Skeletal muscle tissue (tissue), 5 donors: ENCODE data around the gene MPP1. TPM values are rescaled to one million over a fixed set of nuclear protein-coding genes. Genes with fewer than 3 reads are reported as not detected.

ENCODE experiments used
- H3K27ac ChIP-seq: one replicate; pipeline ENCODE4 v1.7.0; 2013; ENCODE audit warnings: mild to moderate bottlenecking, low read depth, low read length, inconsistent platforms
- H3K27me3 ChIP-seq, 3 donors: one replicate each; pipeline ENCODE4 v1.7.0; 2013; ENCODE audit warnings: low read length in 3 of 3; ENCODE audit not compliant: control insufficient read depth in 3 of 3, insufficient read depth in 3 of 3
- H3K36me3 ChIP-seq, 3 donors: one replicate each; pipeline ENCODE4 v1.7.0; 2013; ENCODE audit warnings: low read length in 3 of 3; ENCODE audit not compliant: control insufficient read depth in 3 of 3, insufficient read depth in 3 of 3
- H3K4me1 ChIP-seq, 3 donors: one replicate each; pipeline ENCODE4 v1.7.0; 2013; ENCODE audit warnings: low read length in 3 of 3, mild to moderate bottlenecking in 3 of 3; ENCODE audit not compliant: control insufficient read depth in 3 of 3, insufficient read depth in 3 of 3
- H3K4me3 ChIP-seq, 3 donors: one replicate each; pipeline ENCODE4 v1.7.0; 2013; ENCODE audit warnings: low read length in 3 of 3
- H3K9ac ChIP-seq, 3 donors: one replicate each; pipeline ENCODE4 v1.7.0; 2013; ENCODE audit warnings: low read length in 3 of 3, mild to moderate bottlenecking in 3 of 3, moderate library complexity in 2 of 3, low read depth in 1 of 3
- H3K9me3 ChIP-seq, 3 donors: one replicate each; pipeline ENCODE4 v1.7.0; 2013; ENCODE audit warnings: low read length in 3 of 3; ENCODE audit not compliant: control insufficient read depth in 3 of 3
- small RNA-seq: library from RNA; depleted of rRNA; stranded (forward); fragments of <200 nt; gene quantifications from one replicate; pipeline ENCODE3, GENCODE V24; 2014
- total RNA-seq: library from RNA; depleted of rRNA; stranded (reverse); fragments of >200 nt; gene quantifications from one replicate; pipeline ENCODE4 v1.2.3, GENCODE V29; 2014
- donor health status: Osteomylitis.

Gene MPP1
- total RNA-seq, 1 donor from 2014 or later, result 45.9 TPM

DNA sequence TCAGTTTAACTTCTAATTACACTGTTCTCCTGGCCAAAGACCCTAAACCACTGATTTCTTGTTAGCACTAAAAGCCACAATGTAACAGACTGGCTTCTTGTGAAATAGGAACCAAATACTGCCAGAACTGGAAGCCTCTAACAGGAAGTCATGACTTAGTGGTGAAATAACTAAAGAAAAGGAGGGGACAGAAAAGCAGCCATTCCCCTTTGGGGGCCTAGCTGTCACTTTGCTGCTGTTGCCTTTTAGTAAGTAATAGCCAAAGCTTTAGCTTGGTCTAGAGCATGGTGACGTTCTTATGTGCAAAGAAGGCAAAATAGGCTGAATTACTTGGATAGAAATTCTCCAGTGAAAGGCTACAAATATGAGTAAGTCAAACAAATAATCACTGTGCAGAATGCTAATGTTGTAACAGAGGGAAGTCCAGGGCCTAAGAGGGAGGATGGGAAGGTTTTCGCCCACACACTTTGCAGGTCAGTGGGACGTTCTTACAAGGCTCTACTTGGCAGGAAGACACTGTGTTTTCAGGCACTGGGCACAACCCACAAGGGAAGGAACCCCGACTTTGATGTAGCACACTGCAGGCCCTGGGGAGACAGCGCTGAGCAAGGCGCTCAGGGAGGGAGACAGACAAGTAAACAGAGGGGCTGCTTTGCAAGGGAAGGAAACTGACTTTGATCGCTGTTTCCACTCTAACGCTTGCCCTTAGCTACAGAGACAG, 71.1 kb downstream of the MPP1 start:
- H3K27ac ChIP-seq, result peak overlapping the region; percentile 67
- peaks cover 42 to 72% (median 56%) of the 10 kb centered on the region in 3 donors for H3K4me1 ChIP-seq
- H3K9ac ChIP-seq, result peak overlapping the region in 1 of 3 donors; percentile 32
- no peaks in the 10 kb centered on the region for H3K9me3 ChIP-seq
- H3K36me3 ChIP-seq, result no peaks in the 10 kb centered on the region
- no peaks in the 10 kb centered on the region for H3K27me3 ChIP-seq
- peak overlapping the region in 2 of 3 donors; percentile 6 to 24 for H3K4me3 ChIP-seq

GRCh38 chrX:154733066-154733425, 72.2 kb downstream of the MPP1 start:
- Histone ChIP-seq H3K4me1 (peaks cover 49 to 78% (median 64%) of the 10 kb centered on the region in 3 donors), H3K9me3 (no peaks in the 10 kb centered on the region), H3K36me3 (no peaks in the 10 kb centered on the region), H3K4me3 (no peak overlapping the region), H3K9ac (no peak overlapping the region), H3K27ac (peak overlapping the region; percentile 20), H3K27me3 (no peaks in the 10 kb centered on the region)

DNA sequence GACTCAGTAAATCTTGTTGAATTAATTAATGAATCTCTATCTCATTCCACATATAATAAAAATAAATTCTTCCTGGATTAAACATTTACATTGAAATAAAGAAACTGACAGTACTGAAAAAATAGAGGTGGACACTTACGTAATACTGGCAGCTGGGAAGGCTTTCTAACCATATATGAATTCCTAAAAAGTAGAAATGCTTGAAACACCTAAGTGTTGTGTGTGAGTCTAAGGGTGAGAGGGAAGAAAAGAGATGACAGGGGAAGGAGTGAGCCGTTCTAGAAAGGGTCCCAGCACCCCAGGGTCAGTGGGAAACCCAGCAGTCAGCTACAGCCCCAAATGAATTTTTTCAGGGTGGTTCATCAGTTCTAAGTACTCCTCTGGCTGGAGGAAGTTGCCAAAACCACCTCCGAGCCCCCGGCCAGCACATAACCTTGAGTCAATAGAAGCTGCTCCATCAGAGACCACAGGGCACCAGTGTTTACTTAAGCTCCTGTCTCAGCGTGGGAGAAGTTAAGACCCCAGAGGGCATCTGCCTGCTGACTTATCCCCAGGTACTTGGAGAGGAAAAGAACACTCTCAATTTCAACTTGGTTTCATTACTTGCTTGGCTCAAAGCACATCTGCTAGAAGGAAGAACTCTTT, 72.7 kb downstream of the MPP1 start:
- Histone ChIP-seq H3K4me3 (no peak overlapping the region), H3K36me3 (no peaks in the 10 kb centered on the region), H3K27ac (peak overlapping the region; percentile 20), H3K4me1 (peaks cover 51 to 79% (median 62%) of the 10 kb centered on the region in 3 donors), H3K27me3 (no peaks in the 10 kb centered on the region), H3K9me3 (no peaks in the 10 kb centered on the region), H3K9ac (no peak overlapping the region)

- H3K9me3 ChIP-seq, result no peaks in the 10 kb centered on the region
- no peaks in the 10 kb centered on the region for H3K27me3 ChIP-seq
- H3K4me3 ChIP-seq, result no peak overlapping the region
- no peak overlapping the region for H3K9ac ChIP-seq
- H3K27ac ChIP-seq, result no peak overlapping the region
- H3K36me3 ChIP-seq, result no peaks in the 10 kb centered on the region
- H3K4me1 ChIP-seq, result peaks cover 56 to 74% (median 69%) of the 10 kb centered on the region in 3 donors
Measured at GRCh38 chrX:154731881-154732280, 73.4 kb downstream of the MPP1 start.

DNA sequence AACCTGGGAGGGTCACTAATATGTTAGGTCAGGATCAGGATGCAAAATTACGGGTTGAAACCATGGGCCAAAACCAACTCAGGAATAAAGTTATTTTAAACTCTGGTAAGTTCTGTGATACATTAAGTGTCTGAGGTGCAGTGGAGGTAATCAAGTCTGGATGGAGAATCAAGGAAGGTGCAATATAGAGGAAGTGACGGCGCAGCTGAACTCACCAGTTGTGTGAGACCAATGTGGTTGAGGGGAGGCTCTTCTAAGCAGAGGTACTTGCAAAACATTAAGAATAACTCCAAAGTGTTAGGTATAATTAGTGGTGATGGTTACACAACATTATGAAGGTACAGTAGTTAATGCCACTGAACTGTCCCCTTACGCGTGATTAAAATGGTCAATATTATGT, 74.1 kb downstream of the MPP1 start:
- H3K36me3 ChIP-seq, result no peaks in the 10 kb centered on the region
- H3K9me3 ChIP-seq, result no peaks in the 10 kb centered on the region
- no peaks in the 10 kb centered on the region for H3K27me3 ChIP-seq
- H3K4me1 ChIP-seq, result peaks cover 56 to 70% (median 69%) of the 10 kb centered on the region in 3 donors
- peak overlapping the region; percentile 39 for H3K27ac ChIP-seq
- H3K4me3 ChIP-seq, result no peak overlapping the region
- H3K9ac ChIP-seq, result no peak overlapping the region

DNA sequence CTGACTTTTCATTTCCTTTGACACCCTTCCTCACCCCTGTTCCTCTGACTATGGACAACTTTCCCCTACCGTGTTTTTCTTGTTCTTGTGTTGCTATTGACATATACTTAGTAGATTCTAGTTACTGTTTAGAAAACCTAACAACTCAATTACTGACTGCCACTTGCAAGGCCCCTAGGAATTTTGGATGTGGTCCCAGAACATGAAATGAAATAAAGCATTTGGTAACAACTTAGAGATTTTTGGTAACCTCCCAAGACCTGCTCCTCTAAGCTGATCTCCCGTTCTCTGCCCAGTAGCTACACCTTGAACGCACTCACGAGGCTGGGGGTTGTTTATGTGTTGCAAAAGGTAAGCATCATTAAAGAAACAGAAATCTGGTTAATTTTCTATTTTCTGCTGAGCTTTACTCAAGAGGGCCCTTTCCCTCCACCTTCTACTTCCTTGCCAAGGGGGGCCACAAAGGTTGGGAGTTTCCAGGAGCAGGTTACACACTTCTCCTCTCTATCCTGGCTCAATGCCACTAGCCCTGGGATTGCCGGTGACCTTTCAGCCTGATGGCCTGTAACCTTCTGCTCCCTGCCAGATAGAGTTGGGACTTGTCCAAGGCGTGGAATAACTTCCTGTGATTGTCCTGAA, 74.9 kb downstream of the MPP1 start:
- H3K27ac ChIP-seq, result peak overlapping the region; percentile 39
- H3K27me3 ChIP-seq, result no peaks in the 10 kb centered on the region
- peaks cover 48 to 62% (median 62%) of the 10 kb centered on the region in 3 donors for H3K4me1 ChIP-seq
- H3K9ac ChIP-seq, result no peak overlapping the region
- no peaks in the 10 kb centered on the region for H3K36me3 ChIP-seq
- H3K9me3 ChIP-seq, result no peaks in the 10 kb centered on the region
- H3K4me3 ChIP-seq, result no peak overlapping the region

DNA sequence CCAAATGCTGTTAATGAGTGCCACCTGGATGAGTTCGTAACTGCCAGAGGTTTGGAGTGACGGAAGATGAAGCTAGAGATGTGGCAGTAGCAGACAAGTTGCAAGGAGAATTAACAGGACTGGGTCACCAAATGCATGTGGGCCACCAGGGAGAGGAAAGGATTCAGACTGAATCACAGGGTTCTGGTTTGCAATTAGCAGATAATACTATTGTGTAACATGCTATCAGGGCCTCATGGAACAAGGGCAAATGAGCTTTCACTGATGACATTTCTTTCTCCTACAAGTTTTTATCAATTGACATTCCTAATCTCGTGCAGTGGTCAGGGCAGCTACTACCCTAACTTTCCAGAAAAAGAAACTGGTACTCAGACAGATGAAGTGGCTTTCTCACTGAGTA, 75.8 kb downstream of the MPP1 start:
- H3K4me3 ChIP-seq, result no peak overlapping the region
- H3K27ac ChIP-seq, result peak overlapping the region; percentile 39
- no peaks in the 10 kb centered on the region for H3K9me3 ChIP-seq
- H3K4me1 ChIP-seq, result peaks cover 44 to 59% (median 54%) of the 10 kb centered on the region in 3 donors
- H3K36me3 ChIP-seq, result no peaks in the 10 kb centered on the region
- H3K27me3 ChIP-seq, result no peaks in the 10 kb centered on the region
- H3K9ac ChIP-seq, result no peak overlapping the region

Small RNA genes lying within 50 kb of the gene (small RNA-seq; reads per million reads assigned to genes)
- gene SNORA36A, result not detected

Other genes with a start within 250 kb of the MPP1 start
- not detected for gene CTAG1A, start 220.4 kb downstream of the MPP1 start, total RNA-seq
- gene CTAG1B, start 186.2 kb downstream of the MPP1 start, total RNA-seq, result not detected
- gene CTAG2, start 151.9 kb downstream of the MPP1 start, total RNA-seq, result not detected
- 5.7 TPM for gene GAB3, start 54.4 kb downstream of the MPP1 start, total RNA-seq
- gene DKC1, start 42.6 kb downstream of the MPP1 start, total RNA-seq, result 18.3 TPM
- gene SMIM9, start 29.2 kb upstream of the MPP1 start, total RNA-seq, result not detected
- 2.6 TPM for gene F8A1, start 80.9 kb upstream of the MPP1 start, total RNA-seq
- 4.2 TPM for gene F8, start 217.2 kb upstream of the MPP1 start, total RNA-seq
- 45.9 TPM for gene FUNDC2, start 221.4 kb upstream of the MPP1 start, total RNA-seq